ENCODE measurements around the gene FBF1. TPM values are rescaled to one million over a fixed set of nuclear protein-coding genes. Genes with fewer than 3 reads are reported as not detected.

The FBF1 gene
- total RNA-seq, 1 donor from 2014 or later = 5.1 TPM

DNA sequence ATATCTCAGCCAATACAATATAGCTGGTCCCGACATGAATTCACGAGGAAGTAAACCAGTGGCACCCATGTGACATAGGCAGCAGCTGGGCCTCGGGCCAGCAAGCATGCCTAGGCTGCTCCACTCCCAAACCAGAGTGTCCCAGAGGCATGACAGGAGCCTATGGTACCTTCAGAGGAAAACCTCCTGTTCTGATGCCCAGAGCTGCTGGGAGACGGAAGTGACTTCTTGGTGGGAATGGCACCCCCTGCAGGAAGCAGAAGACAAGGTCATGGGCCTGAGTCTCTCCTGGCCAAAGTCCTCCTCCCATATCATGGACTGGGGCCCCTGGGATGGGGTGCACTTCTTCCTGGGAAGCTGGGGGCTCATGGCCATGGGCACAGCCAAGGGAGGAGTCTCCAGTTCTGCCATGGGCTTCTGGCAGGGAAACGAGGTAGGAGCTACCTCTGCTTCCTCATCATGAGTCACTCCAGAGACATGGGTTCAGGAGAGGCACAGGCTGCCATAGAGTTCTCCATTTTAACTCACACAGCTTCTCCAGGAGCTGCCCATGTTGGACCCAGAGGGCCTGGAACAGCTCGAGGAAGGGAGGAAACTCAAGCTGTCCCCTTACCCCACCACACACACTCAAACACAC is 13.4 kb downstream of the FBF1 start:
- FAIRE-seq (no peak), DNase-seq (ENCODE audit: low read depth) (no peak)
- Histone ChIP-seq H3K79me2 (ENCODE audit: insufficient read depth, low read length) (no peaks in the 10 kb centered on the region), H4K20me1 (ENCODE audit: insufficient read depth, low read length) (no peaks in the 10 kb centered on the region), H2AFZ (ENCODE audit: low read depth, low read length) (no peak overlapping the region), H3K4me3 (ENCODE audit: insufficient read depth, low read depth, low read length) (no peak overlapping the region), H3K27me3 (ENCODE audit: insufficient read depth, low read length) (no peaks in the 10 kb centered on the region), H3K36me3 (ENCODE audit: insufficient read depth, low read length) (peaks cover 2% of the 10 kb centered on the region), H3K27ac (ENCODE audit: low read depth, low read length) (no peak overlapping the region), H3K4me2 (ENCODE audit: low read length) (no peak overlapping the region), H3K9ac (ENCODE audit: low read length) (no peak overlapping the region), H3K9me3 (ENCODE audit: insufficient read depth, low read depth, low read length) (no peaks in the 10 kb centered on the region), H3K4me1 (ENCODE audit: insufficient read depth, low read length) (no peaks in the 10 kb centered on the region)
- Mint-ChIP-seq H3K4me1 (ENCODE audit: low read depth, unreplicated experiment) (no peaks in the 10 kb centered on the region), H3K9me3 (ENCODE audit: unreplicated experiment) (no peaks in the 10 kb centered on the region), H3K27ac (ENCODE audit: unreplicated experiment) (no peak overlapping the region), H3K36me3 (ENCODE audit: low read depth, unreplicated experiment) (peaks cover 6% of the 10 kb centered on the region), H3K4me3 (ENCODE audit: unreplicated experiment) (no peak overlapping the region), H3K27me3 (ENCODE audit: low read depth, unreplicated experiment) (peaks cover 1% of the 10 kb centered on the region)
- no peak for TF ChIP-seq EZH2 (IDR thresholded peaks at IDR 0.05; ENCODE audit: insufficient read depth, low read length)
- TF ChIP-seq, protein P1, sequence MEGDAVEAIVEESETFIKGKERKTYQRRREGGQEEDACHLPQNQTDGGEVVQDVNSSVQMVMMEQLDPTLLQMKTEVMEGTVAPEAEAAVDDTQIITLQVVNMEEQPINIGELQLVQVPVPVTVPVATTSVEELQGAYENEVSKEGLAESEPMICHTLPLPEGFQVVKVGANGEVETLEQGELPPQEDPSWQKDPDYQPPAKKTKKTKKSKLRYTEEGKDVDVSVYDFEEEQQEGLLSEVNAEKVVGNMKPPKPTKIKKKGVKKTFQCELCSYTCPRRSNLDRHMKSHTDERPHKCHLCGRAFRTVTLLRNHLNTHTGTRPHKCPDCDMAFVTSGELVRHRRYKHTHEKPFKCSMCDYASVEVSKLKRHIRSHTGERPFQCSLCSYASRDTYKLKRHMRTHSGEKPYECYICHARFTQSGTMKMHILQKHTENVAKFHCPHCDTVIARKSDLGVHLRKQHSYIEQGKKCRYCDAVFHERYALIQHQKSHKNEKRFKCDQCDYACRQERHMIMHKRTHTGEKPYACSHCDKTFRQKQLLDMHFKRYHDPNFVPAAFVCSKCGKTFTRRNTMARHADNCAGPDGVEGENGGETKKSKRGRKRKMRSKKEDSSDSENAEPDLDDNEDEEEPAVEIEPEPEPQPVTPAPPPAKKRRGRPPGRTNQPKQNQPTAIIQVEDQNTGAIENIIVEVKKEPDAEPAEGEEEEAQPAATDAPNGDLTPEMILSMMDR (IDR thresholded peaks at IDR 0.05; ENCODE audit: insufficient read depth, low read depth, low read length) = no peak

DNA sequence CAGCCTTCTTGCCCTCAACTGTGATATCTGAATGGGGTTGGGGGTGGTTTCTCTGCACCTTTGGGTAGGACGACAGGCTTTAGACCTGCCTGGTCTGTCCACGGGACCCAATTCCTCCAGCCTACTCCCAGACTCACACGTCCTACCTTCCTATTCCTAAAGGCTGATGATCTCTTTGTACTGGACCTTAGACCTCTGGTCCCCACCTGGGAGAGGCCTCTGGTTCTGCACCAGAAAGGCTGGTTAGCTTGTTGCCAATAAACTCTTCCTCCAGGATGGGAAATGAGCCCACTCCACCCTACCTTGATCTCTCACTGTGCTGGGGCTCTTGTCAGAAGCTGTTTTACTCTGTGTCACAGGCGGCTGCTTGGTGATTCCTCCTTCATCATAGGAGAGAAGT is 14.4 kb downstream of the FBF1 start:
- H3K27me3 Mint-ChIP-seq (ENCODE audit: low read depth, unreplicated experiment) = peaks cover 5% of the 10 kb centered on the region
- no peak overlapping the region for H3K27ac Mint-ChIP-seq (ENCODE audit: unreplicated experiment)
- FAIRE-seq (no peak), DNase-seq (ENCODE audit: low read depth) (no peak)
- H3K4me1 ChIP-seq (ENCODE audit: insufficient read depth, low read length) = no peaks in the 10 kb centered on the region
- H3K27ac ChIP-seq (ENCODE audit: low read depth, low read length) = no peak overlapping the region
- no peaks in the 10 kb centered on the region for H3K4me1 Mint-ChIP-seq (ENCODE audit: low read depth, unreplicated experiment)
- TF ChIP-seq, protein P1 (IDR thresholded peaks at IDR 0.05; ENCODE audit: insufficient read depth, low read depth, low read length) = no peak
- no peak for TF ChIP-seq EZH2 (IDR thresholded peaks at IDR 0.05; ENCODE audit: insufficient read depth, low read length)
- no peak overlapping the region for H3K9ac ChIP-seq (ENCODE audit: low read length)
- H3K4me3 Mint-ChIP-seq (ENCODE audit: unreplicated experiment) = no peak overlapping the region
- peaks cover 9% of the 10 kb centered on the region for H3K36me3 Mint-ChIP-seq (ENCODE audit: low read depth, unreplicated experiment)
- H3K9me3 ChIP-seq (ENCODE audit: insufficient read depth, low read depth, low read length) = no peaks in the 10 kb centered on the region
- no peaks in the 10 kb centered on the region for H4K20me1 ChIP-seq (ENCODE audit: insufficient read depth, low read length)
- no peak overlapping the region for H2AFZ ChIP-seq (ENCODE audit: low read depth, low read length)
- peaks cover 2% of the 10 kb centered on the region for H3K36me3 ChIP-seq (ENCODE audit: insufficient read depth, low read length)
- H3K4me2 ChIP-seq (ENCODE audit: low read length) = no peak overlapping the region
- H3K9me3 Mint-ChIP-seq (ENCODE audit: unreplicated experiment) = no peaks in the 10 kb centered on the region
- H3K79me2 ChIP-seq (ENCODE audit: insufficient read depth, low read length) = no peaks in the 10 kb centered on the region
- no peaks in the 10 kb centered on the region for H3K27me3 ChIP-seq (ENCODE audit: insufficient read depth, low read length)
- no peak overlapping the region for H3K4me3 ChIP-seq (ENCODE audit: insufficient read depth, low read depth, low read length)

DNA sequence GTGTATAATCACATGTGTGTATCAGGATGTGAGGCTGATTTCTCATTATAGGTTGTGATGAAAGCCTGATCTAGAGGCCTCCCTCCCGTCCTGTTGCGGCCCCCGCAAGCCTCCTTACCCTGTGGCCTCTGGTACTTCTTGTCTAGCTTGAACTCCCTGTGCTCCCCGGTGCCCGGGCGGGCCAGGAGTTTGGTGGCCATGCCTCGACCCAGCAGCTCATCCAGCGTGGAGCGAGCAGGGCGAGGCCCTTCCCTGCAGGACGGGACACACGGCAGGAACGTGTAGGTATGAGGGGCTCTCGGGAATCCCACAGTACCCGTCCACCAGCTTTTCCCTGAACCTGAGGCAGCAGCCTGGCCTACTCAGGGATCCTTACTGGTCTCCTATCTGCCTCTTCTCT is 14.9 kb downstream of the FBF1 start:
- Histone ChIP-seq H4K20me1 (ENCODE audit: insufficient read depth, low read length) (no peaks in the 10 kb centered on the region), H3K79me2 (ENCODE audit: insufficient read depth, low read length) (no peaks in the 10 kb centered on the region), H3K27ac (ENCODE audit: low read depth, low read length) (no peak overlapping the region), H3K4me3 (ENCODE audit: insufficient read depth, low read depth, low read length) (no peak overlapping the region), H3K4me2 (ENCODE audit: low read length) (no peak overlapping the region), H3K27me3 (ENCODE audit: insufficient read depth, low read length) (no peaks in the 10 kb centered on the region), H3K9ac (ENCODE audit: low read length) (no peak overlapping the region), H3K36me3 (ENCODE audit: insufficient read depth, low read length) (peaks cover 2% of the 10 kb centered on the region), H3K9me3 (ENCODE audit: insufficient read depth, low read depth, low read length) (no peaks in the 10 kb centered on the region), H3K4me1 (ENCODE audit: insufficient read depth, low read length) (no peaks in the 10 kb centered on the region), H2AFZ (ENCODE audit: low read depth, low read length) (no peak overlapping the region)
- FAIRE-seq = no peak
- TF ChIP-seq EZH2 (IDR thresholded peaks at IDR 0.05; ENCODE audit: insufficient read depth, low read length) = no peak
- TF ChIP-seq, protein P1 (IDR thresholded peaks at IDR 0.05; ENCODE audit: insufficient read depth, low read depth, low read length) = no peak
- no peak for DNase-seq (ENCODE audit: low read depth)
- peaks cover 9% of the 10 kb centered on the region for H3K36me3 Mint-ChIP-seq (ENCODE audit: low read depth, unreplicated experiment)
- H3K27ac Mint-ChIP-seq (ENCODE audit: unreplicated experiment) = no peak overlapping the region
- H3K9me3 Mint-ChIP-seq (ENCODE audit: unreplicated experiment) = no peaks in the 10 kb centered on the region
- H3K4me1 Mint-ChIP-seq (ENCODE audit: low read depth, unreplicated experiment) = no peaks in the 10 kb centered on the region
- no peak overlapping the region for H3K4me3 Mint-ChIP-seq (ENCODE audit: unreplicated experiment)
- H3K27me3 Mint-ChIP-seq (ENCODE audit: low read depth, unreplicated experiment) = peaks cover 5% of the 10 kb centered on the region

Data from astrocyte (in vitro differentiated cells and primary cell).